Measurements from ENCODE around the gene SAMD11.

- no peak for TF ChIP-seq POLR2A (IDR thresholded peaks at IDR 0.05)
- TF ChIP-seq, protein P1, sequence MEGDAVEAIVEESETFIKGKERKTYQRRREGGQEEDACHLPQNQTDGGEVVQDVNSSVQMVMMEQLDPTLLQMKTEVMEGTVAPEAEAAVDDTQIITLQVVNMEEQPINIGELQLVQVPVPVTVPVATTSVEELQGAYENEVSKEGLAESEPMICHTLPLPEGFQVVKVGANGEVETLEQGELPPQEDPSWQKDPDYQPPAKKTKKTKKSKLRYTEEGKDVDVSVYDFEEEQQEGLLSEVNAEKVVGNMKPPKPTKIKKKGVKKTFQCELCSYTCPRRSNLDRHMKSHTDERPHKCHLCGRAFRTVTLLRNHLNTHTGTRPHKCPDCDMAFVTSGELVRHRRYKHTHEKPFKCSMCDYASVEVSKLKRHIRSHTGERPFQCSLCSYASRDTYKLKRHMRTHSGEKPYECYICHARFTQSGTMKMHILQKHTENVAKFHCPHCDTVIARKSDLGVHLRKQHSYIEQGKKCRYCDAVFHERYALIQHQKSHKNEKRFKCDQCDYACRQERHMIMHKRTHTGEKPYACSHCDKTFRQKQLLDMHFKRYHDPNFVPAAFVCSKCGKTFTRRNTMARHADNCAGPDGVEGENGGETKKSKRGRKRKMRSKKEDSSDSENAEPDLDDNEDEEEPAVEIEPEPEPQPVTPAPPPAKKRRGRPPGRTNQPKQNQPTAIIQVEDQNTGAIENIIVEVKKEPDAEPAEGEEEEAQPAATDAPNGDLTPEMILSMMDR (IDR thresholded peaks at IDR 0.05): no peak
- no peak for TF ChIP-seq POLR2AphosphoS5 (IDR thresholded peaks at IDR 0.05)
These were observed 11.6 kb upstream of the SAMD11 start for GRCh38 chr1:911875-912739.

Data from gastroesophageal sphincter (tissue), 3 donors.